Measurements from ENCODE around the gene ZNRD2.

ZNRD2 gene

GRCh38 chr11:65610404-65610803 lies 40.1 kb downstream of the ZNRD2 start:
- DNase-seq (ENCODE audit: low read depth in 3 of 3): no peak

GRCh38 chr11:65611028-65611757 lies 40.9 kb downstream of the ZNRD2 start:
- DNase-seq (ENCODE audit: low read depth in 3 of 3): no peak

- no peak for DNase-seq (ENCODE audit: low read depth in 3 of 3)
Observed at GRCh38 chr11:65611758-65612603, 41.7 kb downstream of the ZNRD2 start.

GRCh38 chr11:65612691-65613090 lies 42.4 kb downstream of the ZNRD2 start:
- DNase-seq (ENCODE audit: low read depth in 3 of 3): no peak

GRCh38 chr11:65613091-65613928 lies 43.0 kb downstream of the ZNRD2 start:
- DNase-seq (ENCODE audit: low read depth in 3 of 3): no peak

GRCh38 chr11:65615229-65615949 lies 45.1 kb downstream of the ZNRD2 start, which contains the start of gene PCNX3:
Gene PCNX3, plus strand, starts transcription at chr11:65615776. Its CDS starts 536 bp downstream, at chr11:65616312.
- DNase-seq (ENCODE audit: low read depth in 3 of 3): peak; percentile 99 to 100 (median 100)

GRCh38 chr11:65615950-65616574 lies 45.8 kb downstream of the ZNRD2 start:
- peak in 1 of 3 experiments; percentile 60 for DNase-seq (ENCODE audit: low read depth in 3 of 3)

- no peak for DNase-seq (ENCODE audit: low read depth in 3 of 3)
Observed at GRCh38 chr11:65616575-65617001, 46.3 kb downstream of the ZNRD2 start.

- DNase-seq (ENCODE audit: low read depth in 3 of 3): no peak
Observed at GRCh38 chr11:65617136-65617850, 47.0 kb downstream of the ZNRD2 start.

GRCh38 chr11:65617990-65618751 lies 47.9 kb downstream of the ZNRD2 start:
- DNase-seq (ENCODE audit: low read depth in 3 of 3): no peak

GRCh38 chr11:65618763-65619162 lies 48.5 kb downstream of the ZNRD2 start:
- no peak for DNase-seq (ENCODE audit: low read depth in 3 of 3)

- DNase-seq (ENCODE audit: low read depth in 3 of 3): no peak
Observed at GRCh38 chr11:65619281-65619928, 49.1 kb downstream of the ZNRD2 start.

GRCh38 chr11:65620666-65621065 lies 50.4 kb downstream of the ZNRD2 start:
- no peak for DNase-seq (ENCODE audit: low read depth in 3 of 3)

- DNase-seq (ENCODE audit: low read depth in 3 of 3): no peak
Observed at GRCh38 chr11:65621460-65621859, 51.2 kb downstream of the ZNRD2 start.

Data from stimulated activated CD4-positive, alpha-beta T cell treated with anti-CD3 and anti-CD28 coated beads, TNF-alpha, amount 100 ng/mL, for 24 hours (primary cell).